ES-I3 (cell line): Measurements from ENCODE around the gene ANAPC2.
"Not testable (repeated sequence)": the region's sequence is repeated elsewhere in the genome, so short reads cannot be mapped to it uniquely, and the experiment has no call there.

ENCODE experiments used
- H3K36me3 ChIP-seq: 2 replicates; pipeline ENCODE4 v1.6.1; 2013; ENCODE audit warnings: mild to moderate bottlenecking, low read length, control low read depth, moderate library complexity; ENCODE audit not compliant: insufficient read depth
- H3K4me1 ChIP-seq: 2 replicates; pipeline ENCODE4 v1.6.1; 2013; ENCODE audit warnings: mild to moderate bottlenecking, control low read depth, low read length; ENCODE audit not compliant: insufficient read depth
- H3K9ac ChIP-seq: 2 replicates; pipeline ENCODE4 v1.6.1; 2013; ENCODE audit warnings: low read depth, mild to moderate bottlenecking, low read length, moderate library complexity
- H3K9me3 ChIP-seq: 2 replicates; pipeline ENCODE4 v1.6.1; 2013; ENCODE audit warnings: mild to moderate bottlenecking, low read length, moderate library complexity; ENCODE audit not compliant: control insufficient read depth, insufficient read depth

The ANAPC2 gene

DNA sequence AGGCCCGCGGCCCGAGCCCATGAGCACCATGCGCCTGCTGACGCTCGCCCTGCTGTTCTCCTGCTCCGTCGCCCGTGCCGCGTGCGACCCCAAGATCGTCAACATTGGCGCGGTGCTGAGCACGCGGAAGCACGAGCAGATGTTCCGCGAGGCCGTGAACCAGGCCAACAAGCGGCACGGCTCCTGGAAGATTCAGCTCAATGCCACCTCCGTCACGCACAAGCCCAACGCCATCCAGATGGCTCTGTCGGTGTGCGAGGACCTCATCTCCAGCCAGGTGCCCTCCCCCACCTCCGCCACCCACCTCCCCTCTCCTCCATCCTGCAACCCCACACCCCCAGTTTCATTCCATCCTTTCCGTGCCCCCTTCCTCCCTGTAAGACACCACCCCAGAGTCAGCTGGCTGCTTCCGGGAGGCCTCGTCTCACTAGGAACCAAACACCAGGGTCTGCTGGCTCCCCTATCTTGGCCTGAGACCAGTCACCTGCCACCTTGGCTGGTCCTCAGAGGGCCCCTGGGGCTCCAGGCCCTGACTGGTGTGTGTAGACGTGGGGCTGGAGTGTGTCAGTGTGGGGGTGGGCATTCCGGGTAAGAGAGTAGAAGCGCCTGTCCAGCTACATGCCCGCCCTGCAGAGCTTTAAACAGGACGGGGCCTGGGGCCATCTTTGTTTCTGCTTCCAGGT, 48.8 kb downstream of the ANAPC2 start:
- H3K36me3 ChIP-seq = no peaks in the 10 kb centered on the region
- no peak overlapping the region for H3K9ac ChIP-seq
- H3K9me3 ChIP-seq = no peaks in the 10 kb centered on the region
- no peaks in the 10 kb centered on the region; the same call in 1 of the 2 replicates for H3K4me1 ChIP-seq

DNA sequence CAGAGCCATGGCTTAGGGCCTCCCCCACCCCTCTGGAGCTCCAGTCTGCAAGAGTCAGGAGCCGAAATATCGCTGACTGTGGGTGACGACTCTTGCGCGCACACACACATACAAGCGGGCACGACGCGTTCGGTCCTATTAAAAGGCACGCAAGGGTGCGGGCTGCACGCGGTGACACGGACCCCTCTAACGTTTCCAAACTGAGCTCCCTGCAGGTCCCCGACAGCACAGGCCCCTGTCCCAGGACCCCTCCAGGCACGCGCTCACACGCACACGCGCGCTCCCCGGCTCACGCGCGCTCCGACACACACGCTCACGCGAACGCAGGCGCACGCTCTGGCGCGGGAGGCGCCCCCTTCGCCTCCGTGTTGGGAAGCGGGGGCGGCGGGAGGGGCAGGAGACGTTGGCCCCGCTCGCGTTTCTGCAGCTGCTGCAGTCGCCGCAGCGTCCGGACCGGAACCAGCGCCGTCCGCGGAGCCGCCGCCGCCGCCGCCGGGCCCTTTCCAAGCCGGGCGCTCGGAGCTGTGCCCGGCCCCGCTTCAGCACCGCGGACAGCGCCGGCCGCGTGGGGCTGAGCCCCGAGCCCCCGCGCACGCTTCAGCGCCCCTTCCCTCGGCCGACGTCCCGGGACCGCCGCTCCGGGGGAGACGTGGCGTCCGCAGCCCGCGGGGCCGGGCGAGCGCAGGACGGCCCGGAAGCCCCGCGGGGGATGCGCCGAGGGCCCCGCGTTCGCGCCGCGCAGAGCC, 49.5 kb downstream of the ANAPC2 start, which contains the start of gene GRIN1:
Gene GRIN1 (plus strand): TSS at position 433 of the 746 bp plus-strand sequence. CDS start 333 bp downstream, outside the sequence.
- H3K36me3 ChIP-seq = no peaks in the 10 kb centered on the region
- H3K4me1 ChIP-seq = no peaks in the 10 kb centered on the region; the same call in 1 of the 2 replicates
- H3K9me3 ChIP-seq = no peaks in the 10 kb centered on the region
- H3K9ac ChIP-seq = no peak within 1 kb of the TSS

DNA sequence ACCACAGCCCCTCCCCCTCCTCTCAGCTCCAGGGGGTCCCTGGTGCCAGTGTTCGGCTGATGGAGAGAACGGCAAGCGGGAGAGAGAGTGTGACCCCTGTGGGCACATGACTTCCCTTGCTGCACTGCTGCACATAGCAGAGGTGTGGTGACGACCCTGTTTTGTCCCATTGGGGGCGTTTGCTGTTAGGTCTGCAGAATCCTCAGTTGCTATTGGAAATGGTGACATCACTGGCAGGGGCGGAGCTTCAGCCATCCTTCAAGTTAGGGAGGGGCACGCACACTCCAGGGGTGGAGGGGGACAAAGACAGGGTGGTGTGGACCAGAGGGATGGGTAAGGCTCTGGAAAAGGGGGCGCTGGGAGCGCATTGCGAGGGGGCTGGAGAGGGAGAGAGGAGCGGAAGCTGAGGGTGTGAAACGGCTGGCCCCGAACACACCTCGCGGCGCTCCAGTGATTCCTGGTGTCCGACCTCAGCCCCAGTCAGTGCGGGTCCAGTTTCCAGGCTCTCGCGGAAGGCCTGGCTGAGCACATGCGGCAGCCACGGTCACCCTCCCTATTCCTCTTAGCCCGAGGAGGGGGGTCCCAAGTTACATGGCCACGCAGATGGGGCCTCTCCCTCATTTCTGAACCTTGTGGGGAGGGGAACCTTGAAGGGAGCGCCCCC, 50.2 kb downstream of the ANAPC2 start:
- no peaks in the 10 kb centered on the region; the same call in 1 of the 2 replicates for H3K4me1 ChIP-seq
- H3K9ac ChIP-seq = no peak overlapping the region
- H3K9me3 ChIP-seq = no peaks in the 10 kb centered on the region
- H3K36me3 ChIP-seq = no peaks in the 10 kb centered on the region

DNA sequence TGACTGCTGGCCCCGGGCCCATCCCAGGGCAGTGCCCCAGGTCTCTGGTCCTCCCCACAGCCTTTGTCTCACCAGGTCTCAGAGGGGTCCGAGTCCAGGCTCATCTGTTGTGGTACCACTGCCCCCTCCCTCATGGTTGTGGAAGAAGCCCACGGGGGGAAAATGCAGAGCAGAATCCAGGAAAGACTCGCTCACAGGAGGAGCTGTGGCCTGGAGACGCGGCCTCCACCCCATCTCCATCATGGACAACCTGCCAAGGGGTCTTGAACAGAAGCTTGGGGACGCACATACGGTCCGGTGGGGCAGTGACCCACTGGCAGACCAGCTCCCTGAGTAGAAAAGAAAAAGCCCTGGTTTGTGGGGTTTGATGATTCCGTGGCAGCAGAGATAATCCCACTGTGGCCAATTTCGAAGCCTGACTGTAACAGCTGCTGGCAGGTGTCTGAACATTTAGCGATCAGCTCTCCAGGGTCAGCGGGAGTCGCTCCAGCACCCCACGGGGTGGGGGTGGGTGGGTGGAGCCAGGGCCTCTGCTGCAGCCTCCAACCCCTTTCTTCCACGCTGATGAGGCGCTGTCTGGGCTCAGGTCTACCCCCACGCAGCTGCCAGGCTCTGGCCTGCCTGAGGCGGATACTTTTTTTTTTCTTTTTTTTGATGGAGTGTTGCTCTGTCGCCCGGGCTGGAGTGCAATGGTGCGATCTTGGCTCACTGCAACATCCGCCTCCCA, 51.3 kb downstream of the ANAPC2 start:
- H3K9ac ChIP-seq = no peak overlapping the region
- H3K36me3 ChIP-seq = no peaks in the 10 kb centered on the region
- H3K9me3 ChIP-seq = no peaks in the 10 kb centered on the region
- H3K4me1 ChIP-seq = no peaks in the 10 kb centered on the region; the same call in 1 of the 2 replicates

DNA sequence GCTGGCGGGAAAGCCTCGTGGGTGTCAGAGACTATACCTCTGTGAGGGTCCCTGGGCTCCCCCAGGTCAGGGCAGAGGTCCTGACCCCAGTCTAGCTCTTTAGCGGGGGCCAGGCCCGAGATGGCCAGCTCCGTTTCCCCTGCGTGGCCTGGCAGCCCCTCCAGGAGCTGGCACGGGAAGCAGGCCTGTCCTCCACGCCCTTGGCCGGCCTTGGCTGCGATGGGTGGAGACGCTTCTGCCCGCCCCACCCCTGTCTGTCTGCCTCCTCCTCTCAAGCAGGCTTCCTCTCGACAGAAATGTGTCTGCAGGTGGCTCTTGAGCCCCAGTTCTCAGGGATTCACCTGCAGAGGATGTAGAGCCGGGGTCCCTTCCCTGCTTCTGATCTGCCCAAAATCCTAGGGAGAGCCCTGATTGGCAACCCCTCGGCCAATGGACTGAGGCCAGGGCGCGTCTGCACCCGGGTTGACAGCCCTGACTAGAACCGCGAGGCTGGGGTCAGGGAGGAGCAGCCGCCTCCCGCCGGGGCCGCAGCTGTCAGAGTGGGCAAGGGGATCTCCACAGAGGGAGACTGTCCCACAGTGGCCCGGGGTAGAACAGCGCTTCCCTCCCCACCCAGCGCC, 52.0 kb downstream of the ANAPC2 start:
- Histone ChIP-seq H3K9me3 (no peaks in the 10 kb centered on the region), H3K9ac (no peak overlapping the region), H3K36me3 (no peaks in the 10 kb centered on the region), H3K4me1 (no peaks in the 10 kb centered on the region; the same call in 1 of the 2 replicates)

DNA sequence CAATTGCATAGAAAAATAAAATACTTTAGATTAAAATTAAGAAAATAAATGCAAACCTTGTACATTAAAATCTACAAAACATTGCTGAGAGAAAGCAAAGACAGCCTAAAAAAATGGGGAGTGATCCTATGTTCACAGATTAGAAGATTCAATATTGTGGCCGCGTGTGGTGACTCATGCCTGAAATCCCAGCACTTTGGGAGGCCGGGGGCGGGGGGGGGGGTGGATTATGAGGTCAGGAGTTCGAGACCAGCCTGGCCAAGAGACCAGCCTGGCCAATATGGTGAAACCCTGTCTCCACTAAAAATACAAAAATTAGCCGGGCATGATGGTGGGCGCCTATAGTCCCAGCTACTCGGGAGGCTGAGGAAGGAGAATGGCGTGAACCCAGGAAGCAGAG, 53.2 kb downstream of the ANAPC2 start:
- H3K4me1 ChIP-seq, H3K9ac ChIP-seq: not testable (repeated sequence)

DNA sequence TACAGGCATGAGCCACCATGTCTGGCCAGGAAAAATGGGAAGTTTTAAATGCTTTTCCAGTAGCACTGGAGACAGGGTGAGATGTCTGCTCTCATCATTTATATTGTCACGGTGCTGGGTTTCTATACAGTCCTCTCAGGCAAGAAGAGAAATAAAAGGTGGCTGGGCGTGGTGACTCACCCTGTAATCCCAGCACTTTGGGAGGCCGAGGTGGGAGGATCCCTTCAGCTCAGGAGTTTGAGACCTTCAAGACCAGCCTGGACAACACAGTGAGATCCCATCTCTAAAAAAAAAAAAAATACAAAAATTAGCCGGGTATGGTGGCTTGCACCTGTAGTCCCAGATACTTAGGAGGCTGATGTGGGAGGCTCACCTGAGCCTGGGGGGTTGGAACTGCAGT, 54.2 kb downstream of the ANAPC2 start:
- Histone ChIP-seq H3K36me3 (no peaks in the 10 kb centered on the region), H3K9me3 (no peaks in the 10 kb centered on the region), H3K9ac (no peak overlapping the region), H3K4me1 (no peaks in the 10 kb centered on the region; the same call in 1 of the 2 replicates)

More for the DNA sequence above, 53.2 kb downstream of the ANAPC2 start:
- not testable (repeated sequence) for H3K9me3 ChIP-seq, H3K36me3 ChIP-seq

DNA sequence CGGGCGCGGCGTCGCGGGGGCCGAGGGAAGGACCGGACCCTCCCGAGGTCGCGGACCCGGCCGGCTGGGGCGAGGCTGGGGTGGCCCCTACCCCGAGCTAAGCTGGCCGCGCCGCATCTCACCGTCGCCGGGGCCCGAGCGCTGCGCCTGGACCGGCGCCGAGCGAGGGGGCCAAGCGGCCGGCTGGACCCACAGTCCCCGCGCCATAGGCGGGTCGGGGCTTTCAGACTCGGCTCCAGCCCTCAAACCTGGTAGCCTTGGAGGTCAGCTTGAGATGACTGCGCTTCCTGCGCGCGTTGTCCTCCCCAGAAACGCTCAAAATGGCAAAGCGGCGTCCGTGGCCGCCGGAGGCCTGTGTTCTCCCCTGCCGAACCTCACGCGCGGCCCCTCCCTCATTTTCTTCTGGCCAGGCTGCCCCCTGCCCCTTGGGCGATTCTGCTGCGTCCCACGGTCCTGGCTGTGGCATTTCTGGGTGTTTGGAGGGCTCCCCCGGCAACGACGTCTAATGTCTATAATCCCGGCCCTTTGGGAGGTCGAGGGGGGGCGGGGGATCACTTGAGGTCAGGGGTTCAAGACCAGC, 58.1 kb downstream of the ANAPC2 start:
- no peaks in the 10 kb centered on the region for H3K36me3 ChIP-seq
- H3K4me1 ChIP-seq = peaks cover 8% of the 10 kb centered on the region
- peak overlapping the region; percentile 59 for H3K9ac ChIP-seq
- H3K9me3 ChIP-seq = no peaks in the 10 kb centered on the region

DNA sequence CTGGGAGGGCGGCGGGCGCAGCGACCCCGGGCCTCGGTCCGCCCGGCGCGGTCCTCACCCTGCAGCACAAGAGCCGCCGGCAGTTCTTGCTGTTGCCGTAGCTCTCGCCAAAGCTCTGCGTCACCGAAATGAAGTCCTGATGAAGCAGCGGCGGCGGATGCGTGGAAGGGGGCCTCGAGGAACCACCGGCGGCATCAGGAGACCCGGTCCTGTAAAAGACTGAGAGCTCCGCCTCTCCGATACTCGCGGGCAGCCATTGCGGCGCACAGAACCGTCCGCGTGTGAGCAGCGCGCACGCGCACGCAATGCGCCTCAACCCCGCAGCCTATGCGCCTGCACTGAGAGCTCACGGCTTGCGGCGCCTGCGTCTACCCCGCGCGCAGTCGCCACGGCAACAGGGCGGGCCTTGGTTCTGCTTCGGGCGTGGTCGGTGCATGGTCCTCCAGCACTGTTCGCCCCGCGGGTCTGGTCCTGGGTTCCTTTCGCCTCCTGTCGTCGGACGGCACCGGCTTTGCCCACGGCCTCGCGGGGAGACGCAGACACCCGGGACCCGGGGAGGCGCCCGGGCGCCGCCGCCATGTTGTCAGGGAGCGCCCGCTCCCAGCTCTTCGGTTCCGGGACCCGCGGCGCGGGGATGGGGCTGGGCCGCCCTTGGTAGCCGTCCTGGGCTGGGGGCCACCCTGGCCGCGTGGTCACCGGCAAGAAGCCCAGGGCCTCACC, 58.7 kb downstream of the ANAPC2 start:
- Histone ChIP-seq H3K4me1 (peaks cover 8% of the 10 kb centered on the region), H3K9me3 (no peaks in the 10 kb centered on the region), H3K9ac (peak overlapping the region; percentile 59), H3K36me3 (no peaks in the 10 kb centered on the region)

DNA sequence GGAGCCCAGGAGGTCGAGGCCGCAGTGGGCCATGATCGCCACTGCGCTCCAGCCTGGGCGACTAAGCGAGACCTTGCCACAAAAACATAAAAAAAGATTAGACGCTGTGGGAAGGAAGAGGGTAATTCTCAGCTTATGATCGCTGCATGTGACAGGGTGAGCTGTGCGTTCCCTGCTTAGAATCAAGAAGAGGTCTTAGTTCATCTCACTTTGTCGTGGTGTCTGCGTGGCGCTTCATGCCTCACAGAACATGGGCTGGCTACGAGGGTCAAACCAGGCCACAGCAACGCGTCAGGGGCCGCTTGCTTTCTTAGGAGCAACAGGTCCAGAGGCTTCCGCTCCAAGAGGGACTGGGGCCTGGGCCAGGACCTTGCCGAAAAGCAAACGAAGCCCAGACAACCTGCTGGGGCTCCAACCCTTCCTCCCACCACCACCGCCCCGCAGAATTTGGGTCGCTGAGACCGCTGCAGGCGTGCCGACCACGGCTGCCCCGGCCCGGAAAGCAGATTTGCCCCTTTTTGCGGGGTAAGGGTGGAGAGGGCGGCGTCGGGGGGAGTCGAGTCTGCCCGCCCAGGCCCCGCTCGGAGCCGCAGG, 59.4 kb downstream of the ANAPC2 start:
- Histone ChIP-seq H3K36me3 (no peaks in the 10 kb centered on the region), H3K9me3 (no peaks in the 10 kb centered on the region), H3K4me1 (peaks cover 8% of the 10 kb centered on the region), H3K9ac (peak overlapping the region; percentile 59)

DNA sequence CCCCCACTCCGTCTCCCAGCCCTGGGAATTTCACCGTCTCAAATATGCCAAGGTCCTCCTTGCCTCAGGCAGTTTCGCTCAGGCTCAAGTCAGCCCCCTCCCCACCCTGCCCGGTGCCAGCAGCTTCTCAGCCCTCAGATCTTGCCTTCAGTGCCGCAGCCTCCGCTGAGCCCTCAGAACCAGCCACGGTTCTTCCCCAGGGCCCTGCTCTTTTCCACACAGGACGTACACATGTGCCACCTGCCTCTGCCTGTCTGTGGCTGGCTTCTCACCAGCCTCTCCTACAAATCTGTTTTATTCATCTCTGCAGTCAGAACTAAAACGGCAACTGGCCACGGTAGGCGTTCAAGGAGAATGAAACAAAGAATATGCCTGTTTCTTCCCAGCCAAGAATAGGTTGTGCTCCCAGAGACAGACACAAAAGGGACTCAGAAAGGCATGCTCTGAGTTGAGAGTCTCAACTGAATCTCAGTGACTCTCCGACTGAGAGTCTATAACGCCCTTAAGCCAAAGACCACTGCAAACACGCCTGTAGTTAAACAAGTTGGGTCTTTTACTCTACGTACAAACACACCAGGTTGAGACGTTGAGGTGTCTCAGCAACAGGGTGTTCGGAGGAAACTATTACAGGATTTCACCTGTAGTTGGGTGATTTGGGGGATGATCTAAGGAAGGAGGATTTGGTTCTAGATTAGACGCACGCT, 60.0 kb downstream of the ANAPC2 start:
- Histone ChIP-seq H3K9ac (peak overlapping the region; percentile 59), H3K4me1 (peaks cover 8% of the 10 kb centered on the region), H3K36me3 (no peaks in the 10 kb centered on the region), H3K9me3 (no peaks in the 10 kb centered on the region)

DNA sequence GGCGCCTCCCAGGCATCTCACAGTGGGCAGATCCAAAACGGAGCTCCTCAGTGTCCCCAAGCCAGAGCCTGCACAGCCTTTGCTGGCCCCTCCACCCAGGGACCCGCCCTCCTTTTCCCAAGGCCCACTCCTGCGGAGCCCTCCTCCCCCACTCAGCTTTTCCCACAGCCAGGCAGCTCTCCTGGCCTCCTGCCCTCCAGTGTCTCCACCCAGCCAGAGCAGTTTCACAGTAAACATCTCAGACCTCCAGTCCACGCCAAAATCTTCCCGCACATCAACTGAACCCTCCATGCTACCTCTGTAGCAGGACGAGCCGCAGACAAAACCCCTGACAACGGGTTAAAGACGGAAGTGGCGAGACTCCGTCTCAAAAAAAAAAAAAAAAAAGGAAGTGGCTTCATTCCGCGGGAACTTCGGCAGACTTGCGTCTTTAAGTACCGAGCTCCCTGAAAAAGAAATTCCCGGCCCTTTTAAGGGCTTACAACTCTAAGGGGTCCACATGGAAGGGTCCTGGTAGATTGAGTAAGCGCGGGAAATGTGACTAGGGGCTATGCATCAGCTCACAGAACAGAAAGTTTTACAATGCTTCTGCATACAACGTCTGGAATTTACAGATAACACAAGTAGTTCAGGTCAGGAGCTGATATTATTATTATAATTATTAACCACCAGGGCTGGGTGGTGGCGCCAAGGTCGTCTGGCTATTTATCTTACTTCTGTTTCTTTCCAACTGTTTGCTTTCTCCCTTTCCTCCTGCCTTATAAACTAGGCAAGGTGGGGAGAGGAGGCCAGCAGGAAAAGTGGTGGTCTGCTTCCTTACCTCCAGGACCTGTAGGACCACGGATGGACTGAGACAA, 60.8 kb downstream of the ANAPC2 start:
- H3K9ac ChIP-seq = peak overlapping the region; percentile 33; the same call in 1 of the 2 replicates

More for the DNA sequence above, 60.8 kb downstream of the ANAPC2 start:
- H3K36me3 ChIP-seq = no peaks in the 10 kb centered on the region
- peaks cover 8% of the 10 kb centered on the region for H3K4me1 ChIP-seq
- no peaks in the 10 kb centered on the region for H3K9me3 ChIP-seq
